Upper lobe of left lung (tissue), 4 donors: ENCODE results near the gene CLASP1.

Experiments
- CTCF ChIP-seq, 6 experiments: fragments of 450-650 bp in 4 of 6; fragments of 200-600 bp in 2 of 6; sonication (generic) in 2 of 6; IDR thresholded peaks; one replicate each; pipeline ENCODE4 v1.5.1; 2016 to 2019; ENCODE audit warnings: antibody characterized with exemption in 6 of 6
- EP300 ChIP-seq, 4 donors: sonication (generic); formaldehyde crosslinking; IDR thresholded peaks; one replicate each; pipeline ENCODE4 v1.5.1; 2017; ENCODE audit warnings: antibody characterized with exemption in 4 of 4, control low read depth in 2 of 4
- POLR2A ChIP-seq, 4 donors: fragments of 450-650 bp; IDR thresholded peaks; one replicate each; pipeline ENCODE4 v1.5.1; 2016 to 2017; ENCODE audit warnings: antibody characterized with exemption in 4 of 4, mild to moderate bottlenecking in 2 of 4
- POLR2AphosphoS5 ChIP-seq, 2 donors: sonication (generic); formaldehyde crosslinking; IDR thresholded peaks; one replicate each; pipeline ENCODE4 v1.5.1; 2017; ENCODE audit warnings: antibody characterized with exemption in 2 of 2

GRCh38 chr2:121570667-121571055 lies 78.6 kb downstream of the CLASP1 start:
- TF ChIP-seq CTCF (IDR thresholded peaks at IDR 0.05) (no peak), POLR2AphosphoS5 (IDR thresholded peaks at IDR 0.05) (no peak), POLR2A (IDR thresholded peaks at IDR 0.05) (no peak), EP300 (IDR thresholded peaks at IDR 0.05) (no peak)
